Small intestine (tissue), 7 donors: ENCODE results near the gene CTSH. TPM values are rescaled to one million over a fixed set of nuclear protein-coding genes. Genes with fewer than 3 reads are reported as not detected.

Experiments used
- DNase-seq, 2 donors: peaks; one replicate each; pipeline versions ENCODE4 v3.0.0 to v3.0.0-alpha.2; 2013
- FAIRE-seq: peaks from 2 replicates; lab custom pipeline; 2012; peaks lifted over from hg19 to GRCh38; lab: Jason Lieb, UNC
- H3K27ac ChIP-seq, 3 donors: one replicate each; pipeline ENCODE4 v1.5.1; 2013; ENCODE audit warnings: low read length in 2 of 3, mild to moderate bottlenecking in 2 of 3, control low read depth in 1 of 3, inconsistent platforms in 1 of 3, low read depth in 1 of 3, moderate library complexity in 1 of 3
- H3K27me3 ChIP-seq, 3 donors: one replicate each; pipeline ENCODE4 v1.6.1; 2013; ENCODE audit warnings: low read length in 3 of 3, inconsistent platforms in 1 of 3; ENCODE audit not compliant: control insufficient read depth in 3 of 3, insufficient read depth in 3 of 3
- H3K36me3 ChIP-seq, 3 donors: one replicate each; pipeline ENCODE4 v1.6.1; 2013; ENCODE audit warnings: low read length in 3 of 3, inconsistent platforms in 1 of 3, low read depth in 1 of 3, mild to moderate bottlenecking in 1 of 3, moderate library complexity in 1 of 3; ENCODE audit not compliant: control insufficient read depth in 3 of 3, insufficient read depth in 2 of 3
- H3K4me1 ChIP-seq, 3 donors: one replicate each; pipeline ENCODE4 v1.6.1; 2013; ENCODE audit warnings: low read length in 2 of 3, inconsistent platforms in 1 of 3, low read depth in 1 of 3, mild to moderate bottlenecking in 1 of 3, moderate library complexity in 1 of 3; ENCODE audit not compliant: control insufficient read depth in 3 of 3, insufficient read depth in 2 of 3
- H3K4me3 ChIP-seq, 3 donors: one replicate each; pipeline ENCODE4 v1.5.1; 2013; ENCODE audit warnings: low read length in 3 of 3, control low read depth in 1 of 3, inconsistent platforms in 1 of 3, low read depth in 1 of 3, mild to moderate bottlenecking in 1 of 3, moderate library complexity in 1 of 3
- H3K9me3 ChIP-seq, 2 donors: one replicate each; pipeline ENCODE4 v1.6.1; 2013; ENCODE audit warnings: low read depth in 1 of 2, low read length in 1 of 2; ENCODE audit not compliant: control insufficient read depth in 2 of 2, insufficient read depth in 1 of 2
- WGBS, 3 donors: extraction: QIAGEN DNeasy Blood & Tissue Kit; methylation state at CpG; one replicate each; pipeline ENCODE4 v1.1.7; 2013; 5-methylcytosine and 5-hydroxymethylcytosine counted together
- polyA plus RNA-seq, 4 donors: library from polyadenylated mRNA; stranded (reverse) in 3 of 4; unstranded in 1 of 4; fragments of 200-250 nt in 3 of 4; fragments of 120-200 nt in 1 of 4; gene quantifications; one replicate each; pipeline versions ENCODE4 v1.2.1 to v1.2.3, GENCODE V29; 2013
- donor health status: healthy with polysubstance abuse.
- donor health status: control.
- donor health status: control.
- donor health status: Bipolar disorder and iron deficiency.
- donor health status: healthy.

The CTSH gene
- polyA plus RNA-seq, 4 donors = 116 to 434 (median 167) TPM

- 88 to 92% (median 90%) methylated on average over 11 of the region's 11 CpGs for WGBS, 3 donors
- no peak overlapping the region for H3K27ac ChIP-seq
- no peaks in the 10 kb centered on the region for H3K9me3 ChIP-seq
- no peaks in the 10 kb centered on the region for H3K36me3 ChIP-seq
- no peak overlapping the region for H3K4me3 ChIP-seq
- H3K27me3 ChIP-seq = no peaks in the 10 kb centered on the region
- H3K4me1 ChIP-seq = no peaks in the 10 kb centered on the region
- no peak for DNase-seq
- FAIRE-seq = no peak
These were observed 36.9 kb upstream of the CTSH start for GRCh38 chr15:78981532-78982313.

- Histone ChIP-seq H3K36me3 (no peaks in the 10 kb centered on the region), H3K27ac (no peak overlapping the region), H3K9me3 (no peaks in the 10 kb centered on the region), H3K4me1 (no peaks in the 10 kb centered on the region), H3K27me3 (no peaks in the 10 kb centered on the region), H3K4me3 (no peak overlapping the region)
- 52 to 54% (median 53%) methylated on average over 17 of the region's 17 CpGs for WGBS, 3 donors
- DNase-seq (peak; percentile 83), FAIRE-seq (no peak)
These were observed 34.8 kb upstream of the CTSH start for GRCh38 chr15:78979456-78980320.

- FAIRE-seq (no peak), DNase-seq (no peak)
- Histone ChIP-seq H3K9me3 (no peaks in the 10 kb centered on the region), H3K4me3 (no peak overlapping the region), H3K36me3 (no peaks in the 10 kb centered on the region), H3K4me1 (no peaks in the 10 kb centered on the region), H3K27ac (no peak overlapping the region), H3K27me3 (no peaks in the 10 kb centered on the region)
- WGBS, 3 donors = 86 to 91% (median 86%) methylated on average over 19 of the region's 19 CpGs
These were observed 33.8 kb upstream of the CTSH start for GRCh38 chr15:78978601-78979179.

- H3K4me3 ChIP-seq = no peak overlapping the region
- WGBS, 3 donors = 88 to 91% (median 90%) methylated on average over 10 of the region's 10 CpGs
- H3K9me3 ChIP-seq = no peaks in the 10 kb centered on the region
- no peak overlapping the region for H3K27ac ChIP-seq
- DNase-seq (no peak), FAIRE-seq (no peak)
- no peaks in the 10 kb centered on the region for H3K27me3 ChIP-seq
- no peaks in the 10 kb centered on the region for H3K36me3 ChIP-seq
- no peaks in the 10 kb centered on the region for H3K4me1 ChIP-seq
These were observed 32.9 kb upstream of the CTSH start for GRCh38 chr15:78977591-78978347.

GRCh38 chr15:78977091-78977571 lies 32.3 kb upstream of the CTSH start:
- 41 to 63% (median 60%) methylated on average over 4 of the region's 4 CpGs for WGBS, 3 donors

GRCh38 chr15:78976691-78977090 lies 31.8 kb upstream of the CTSH start:
- no peak for FAIRE-seq
- peak overlapping the region in 1 of 3 donors; percentile 35 for H3K27ac ChIP-seq
- WGBS, 3 donors = 81 to 90% (median 85%) methylated on average over 7 of the region's 7 CpGs

More at GRCh38 chr15:78977091-78977571, 32.3 kb upstream of the CTSH start:
- DNase-seq (peak in 1 of 2 donors; percentile 30), FAIRE-seq (no peak)
- H3K36me3 ChIP-seq = no peaks in the 10 kb centered on the region
- no peaks in the 10 kb centered on the region for H3K27me3 ChIP-seq
- peak overlapping the region in 1 of 3 donors; percentile 35 for H3K27ac ChIP-seq
- H3K4me3 ChIP-seq = no peak overlapping the region
- H3K4me1 ChIP-seq = no peaks in the 10 kb centered on the region
- H3K9me3 ChIP-seq = no peaks in the 10 kb centered on the region

GRCh38 chr15:78974272-78974918 lies 29.5 kb upstream of the CTSH start:
- no peaks in the 10 kb centered on the region for H3K36me3 ChIP-seq
- H3K4me1 ChIP-seq = peaks cover 0 to 14% (median 0%) of the 10 kb centered on the region in 3 donors
- H3K27me3 ChIP-seq = no peaks in the 10 kb centered on the region
- 87 to 96% (median 92%) methylated on average over 7 of the region's 7 CpGs for WGBS, 3 donors
- no peak for FAIRE-seq
- H3K27ac ChIP-seq = no peak overlapping the region
- DNase-seq = no peak
- H3K4me3 ChIP-seq = no peak overlapping the region
- no peaks in the 10 kb centered on the region for H3K9me3 ChIP-seq

More at GRCh38 chr15:78976691-78977090, 31.8 kb upstream of the CTSH start:
- Histone ChIP-seq H3K4me3 (no peak overlapping the region), H3K4me1 (no peaks in the 10 kb centered on the region), H3K36me3 (no peaks in the 10 kb centered on the region), H3K9me3 (no peaks in the 10 kb centered on the region), H3K27me3 (no peaks in the 10 kb centered on the region)
- DNase-seq = no peak
